Fibroblast of villous mesenchyme (primary cell): ENCODE measurements around the gene UBE2D1. TPM values are rescaled to one million over a fixed set of nuclear protein-coding genes. Genes with fewer than 3 reads are reported as not detected.

Source experiments
- DNase-seq: peaks from one replicate; pipeline ENCODE4 v3.0.0-alpha.2; 2010; ENCODE audit warnings: low read depth
- H3K4me3 ChIP-seq: 2 replicates; pipeline ENCODE4 v1.5.1; 2011; ENCODE audit warnings: low read depth, mild to moderate bottlenecking, low read length
- total RNA-seq: library from RNA; depleted of rRNA; stranded (reverse); fragments of >200 nt; gene quantifications from 2 replicates; pipeline ENCODE4 v1.2.3, GENCODE V29; 2012
- TF ChIP-seq, protein P1 (sequence below): IDR thresholded peaks from 2 replicates; pipeline ENCODE4 v1.5.1; 2012; ENCODE audit warnings: low read depth, mild to moderate bottlenecking, low read length; ENCODE audit not compliant: insufficient read depth

UBE2D1 gene
- total RNA-seq, 1 donor: 27.6 TPM

GRCh38 chr10:58358947-58359346 lies 24.1 kb downstream of the UBE2D1 start:
- no peak overlapping the region for H3K4me3 ChIP-seq
- no peak for DNase-seq
- TF ChIP-seq, protein P1, sequence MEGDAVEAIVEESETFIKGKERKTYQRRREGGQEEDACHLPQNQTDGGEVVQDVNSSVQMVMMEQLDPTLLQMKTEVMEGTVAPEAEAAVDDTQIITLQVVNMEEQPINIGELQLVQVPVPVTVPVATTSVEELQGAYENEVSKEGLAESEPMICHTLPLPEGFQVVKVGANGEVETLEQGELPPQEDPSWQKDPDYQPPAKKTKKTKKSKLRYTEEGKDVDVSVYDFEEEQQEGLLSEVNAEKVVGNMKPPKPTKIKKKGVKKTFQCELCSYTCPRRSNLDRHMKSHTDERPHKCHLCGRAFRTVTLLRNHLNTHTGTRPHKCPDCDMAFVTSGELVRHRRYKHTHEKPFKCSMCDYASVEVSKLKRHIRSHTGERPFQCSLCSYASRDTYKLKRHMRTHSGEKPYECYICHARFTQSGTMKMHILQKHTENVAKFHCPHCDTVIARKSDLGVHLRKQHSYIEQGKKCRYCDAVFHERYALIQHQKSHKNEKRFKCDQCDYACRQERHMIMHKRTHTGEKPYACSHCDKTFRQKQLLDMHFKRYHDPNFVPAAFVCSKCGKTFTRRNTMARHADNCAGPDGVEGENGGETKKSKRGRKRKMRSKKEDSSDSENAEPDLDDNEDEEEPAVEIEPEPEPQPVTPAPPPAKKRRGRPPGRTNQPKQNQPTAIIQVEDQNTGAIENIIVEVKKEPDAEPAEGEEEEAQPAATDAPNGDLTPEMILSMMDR: no peak

- TF ChIP-seq, protein P1: no peak
- DNase-seq: no peak
- H3K4me3 ChIP-seq: no peak overlapping the region
Observed at GRCh38 chr10:58359541-58359940, 24.7 kb downstream of the UBE2D1 start.

GRCh38 chr10:58360412-58361004 lies 25.7 kb downstream of the UBE2D1 start:
- no peak overlapping the region for H3K4me3 ChIP-seq
- TF ChIP-seq, protein P1: no peak
- peak; percentile 41 for DNase-seq

GRCh38 chr10:58361353-58361752 lies 26.5 kb downstream of the UBE2D1 start:
- TF ChIP-seq, protein P1: no peak
- no peak overlapping the region for H3K4me3 ChIP-seq
- no peak for DNase-seq

DNA sequence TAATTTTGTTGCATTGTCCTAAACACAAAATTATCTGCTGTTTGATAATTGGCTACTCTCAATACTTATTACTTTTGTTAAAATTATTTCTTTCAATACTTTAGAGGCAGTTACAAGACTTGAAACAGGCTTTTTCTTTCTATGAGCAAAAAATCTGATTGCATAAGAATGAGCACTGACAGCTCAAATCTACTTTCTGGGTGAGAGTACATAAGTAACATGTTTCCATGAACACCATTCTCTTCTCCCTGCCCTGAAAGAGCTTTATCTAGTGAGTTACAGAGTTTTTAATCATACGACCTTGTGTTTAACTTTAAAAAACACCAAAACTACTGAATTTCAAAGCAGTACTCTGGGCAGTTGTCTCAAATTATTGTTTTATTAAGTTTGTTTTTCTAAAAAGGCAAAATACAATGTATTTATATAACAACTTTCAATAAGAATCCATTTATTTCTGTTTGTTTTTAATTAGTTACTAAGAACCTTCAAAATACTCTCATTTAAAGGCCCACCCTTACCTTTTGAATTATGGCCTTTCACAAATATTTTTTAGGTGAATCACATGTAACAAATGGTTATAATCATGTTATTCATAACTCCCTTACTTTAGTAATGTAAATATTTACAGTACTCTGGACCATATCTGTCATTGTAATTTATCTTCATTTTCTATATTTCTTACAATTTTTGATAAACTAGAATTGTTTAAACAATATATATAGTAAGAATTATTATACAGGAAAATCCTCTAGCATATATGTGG lies 27.4 kb downstream of the UBE2D1 start:
- peak; percentile 57 for DNase-seq

DNA sequence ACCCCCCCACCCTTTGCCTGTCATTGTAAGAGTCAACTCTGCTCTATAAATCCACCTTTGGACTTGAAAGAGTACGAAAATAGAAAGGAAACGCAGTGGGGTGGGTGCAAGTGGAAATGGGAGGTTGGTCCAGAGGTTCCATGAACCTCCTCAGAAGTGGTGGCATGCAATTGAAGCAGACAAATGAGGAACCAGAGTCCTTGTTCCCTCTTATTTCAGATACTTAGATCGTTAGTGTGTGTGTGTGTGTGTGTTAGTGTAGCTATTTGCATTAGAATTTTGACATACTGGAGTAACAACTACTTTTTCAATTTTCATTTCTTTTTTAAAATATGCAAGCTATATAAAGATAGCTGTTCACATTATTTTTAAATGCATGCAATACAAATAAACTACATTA lies 32.3 kb downstream of the UBE2D1 start:
- TF ChIP-seq, protein P1: no peak
- no peak for DNase-seq

More for the DNA sequence above, 27.4 kb downstream of the UBE2D1 start:
- no peak overlapping the region for H3K4me3 ChIP-seq
- TF ChIP-seq, protein P1: no peak

More for the DNA sequence above, 32.3 kb downstream of the UBE2D1 start:
- no peak overlapping the region for H3K4me3 ChIP-seq
